Esophagus squamous epithelium (tissue), 4 donors: Measurements from ENCODE around the gene LRRC32.

Source experiments
- POLR2A ChIP-seq, 4 donors: fragments of 450-650 bp; IDR thresholded peaks; one replicate each; pipeline ENCODE4 v1.6.1; 2017; ENCODE audit warnings: antibody characterized with exemption in 4 of 4, mild to moderate bottlenecking in 4 of 4, moderate library complexity in 3 of 4
- TF ChIP-seq, protein P1 (sequence below), 6 experiments: fragments of 450-650 bp in 4 of 6; fragments of 200-600 bp in 2 of 6; sonication (generic) in 2 of 6; IDR thresholded peaks; one replicate each; pipeline ENCODE4 v1.5.1; 2016 to 2019; ENCODE audit warnings: antibody characterized with exemption in 6 of 6, mild to moderate bottlenecking in 4 of 6, moderate library complexity in 4 of 6

DNA sequence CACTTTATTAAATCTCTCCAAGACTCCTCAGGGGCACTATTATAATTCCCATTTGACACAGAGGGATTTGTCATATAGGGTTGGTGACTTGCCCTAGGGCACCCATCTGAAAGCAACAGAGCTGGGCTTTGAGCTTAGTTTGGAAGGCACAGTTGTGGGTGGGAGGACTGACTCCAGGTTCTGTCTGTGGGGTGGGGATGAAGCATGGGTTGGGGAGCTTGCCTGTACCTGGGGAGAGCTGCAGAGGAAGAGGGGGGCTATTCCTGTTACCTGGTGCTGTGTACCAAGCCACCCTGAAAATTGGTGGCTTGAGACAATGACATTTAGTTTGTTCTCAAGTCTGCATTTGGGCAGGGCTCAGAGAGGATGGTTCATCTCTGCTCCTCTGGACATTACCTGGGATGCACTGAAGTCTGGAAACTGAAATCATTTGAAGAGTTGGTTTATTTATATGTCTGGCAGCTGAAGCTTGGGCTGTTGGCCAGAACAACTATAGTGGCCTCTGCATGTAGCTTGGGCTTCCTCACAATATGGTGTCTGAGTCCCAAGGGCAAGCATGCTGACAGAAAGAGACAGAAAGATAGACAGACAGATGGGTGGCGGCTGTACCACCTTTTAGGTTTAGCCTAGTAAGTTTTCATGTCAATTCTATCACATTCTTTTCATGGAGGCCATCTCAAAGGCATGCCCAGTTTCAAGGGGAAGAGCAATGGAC, 44.9 kb downstream of the LRRC32 start:
- TF ChIP-seq, protein P1, sequence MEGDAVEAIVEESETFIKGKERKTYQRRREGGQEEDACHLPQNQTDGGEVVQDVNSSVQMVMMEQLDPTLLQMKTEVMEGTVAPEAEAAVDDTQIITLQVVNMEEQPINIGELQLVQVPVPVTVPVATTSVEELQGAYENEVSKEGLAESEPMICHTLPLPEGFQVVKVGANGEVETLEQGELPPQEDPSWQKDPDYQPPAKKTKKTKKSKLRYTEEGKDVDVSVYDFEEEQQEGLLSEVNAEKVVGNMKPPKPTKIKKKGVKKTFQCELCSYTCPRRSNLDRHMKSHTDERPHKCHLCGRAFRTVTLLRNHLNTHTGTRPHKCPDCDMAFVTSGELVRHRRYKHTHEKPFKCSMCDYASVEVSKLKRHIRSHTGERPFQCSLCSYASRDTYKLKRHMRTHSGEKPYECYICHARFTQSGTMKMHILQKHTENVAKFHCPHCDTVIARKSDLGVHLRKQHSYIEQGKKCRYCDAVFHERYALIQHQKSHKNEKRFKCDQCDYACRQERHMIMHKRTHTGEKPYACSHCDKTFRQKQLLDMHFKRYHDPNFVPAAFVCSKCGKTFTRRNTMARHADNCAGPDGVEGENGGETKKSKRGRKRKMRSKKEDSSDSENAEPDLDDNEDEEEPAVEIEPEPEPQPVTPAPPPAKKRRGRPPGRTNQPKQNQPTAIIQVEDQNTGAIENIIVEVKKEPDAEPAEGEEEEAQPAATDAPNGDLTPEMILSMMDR (IDR thresholded peaks at IDR 0.05) = no peak
- TF ChIP-seq POLR2A (IDR thresholded peaks at IDR 0.05) = no peak
